PC-9 (cell line): ENCODE results near the gene PODXL.

ENCODE experiments used
- CTCF ChIP-seq: fragments of 200-600 bp; sonication (generic); conservative IDR thresholded peaks from 2 replicates; pipeline ENCODE4 v1.6.1; 2017; ENCODE audit warnings: mixed run types, antibody characterized with exemption, mild to moderate bottlenecking, moderate library complexity
- EZH2 ChIP-seq: fragments of 200-600 bp; sonication (generic); IDR thresholded peaks from 2 replicates; pipeline ENCODE4 v1.8.0; 2017; ENCODE audit warnings: antibody characterized with exemption, low read depth

- TF ChIP-seq CTCF (no peak), EZH2 (no peak)
Measured at GRCh38 chr7:131524703-131525102, 31.7 kb downstream of the PODXL start.
